Astrocyte (in vitro differentiated cells and primary cell): Measurements from ENCODE around the gene CDHR2. TPM values are rescaled to one million over a fixed set of nuclear protein-coding genes. Genes with fewer than 3 reads are reported as not detected.

Experiments
- DNase-seq: peaks from one replicate; pipeline ENCODE4 v3.0.0-alpha.2; 2010; ENCODE audit warnings: low read depth
- FAIRE-seq: peaks from 2 replicates; lab custom pipeline; 2011; peaks lifted over from hg19 to GRCh38; lab: Jason Lieb, UNC
- H2AFZ ChIP-seq: 2 replicates; pipeline ENCODE4 v1.6.0; 2012; ENCODE audit warnings: low read depth, low read length, inconsistent platforms
- H3K27ac ChIP-seq: 2 replicates; pipeline ENCODE4 v1.5.1; 2011; ENCODE audit warnings: low read depth, low read length, inconsistent platforms
- H3K27me3 ChIP-seq: 2 replicates; pipeline ENCODE4 v1.6.0; 2011; ENCODE audit warnings: low read length, inconsistent platforms; ENCODE audit not compliant: insufficient read depth
- H3K36me3 ChIP-seq: 2 replicates; pipeline ENCODE4 v1.5.1; 2011; ENCODE audit warnings: low read length, inconsistent platforms; ENCODE audit not compliant: insufficient read depth
- H3K4me1 ChIP-seq: 2 replicates; pipeline ENCODE4 v1.5.1; 2011; ENCODE audit warnings: low read length, inconsistent platforms; ENCODE audit not compliant: insufficient read depth
- H3K4me2 ChIP-seq: 2 replicates; pipeline ENCODE4 v1.6.0; 2012; ENCODE audit warnings: low read length, inconsistent platforms
- H3K4me3 ChIP-seq: 2 replicates; pipeline ENCODE4 v1.5.1; 2011; ENCODE audit warnings: low read depth, mild to moderate bottlenecking, low read length, inconsistent platforms; ENCODE audit not compliant: insufficient read depth
- H3K79me2 ChIP-seq: 2 replicates; pipeline ENCODE4 v1.6.0; 2012; ENCODE audit warnings: mild to moderate bottlenecking, low read length, inconsistent platforms; ENCODE audit not compliant: insufficient read depth
- H3K9ac ChIP-seq: 2 replicates; pipeline ENCODE4 v1.6.0; 2012; ENCODE audit warnings: mild to moderate bottlenecking, low read length, inconsistent platforms
- H3K9me3 ChIP-seq: 2 replicates; pipeline ENCODE4 v1.5.1; 2012; ENCODE audit warnings: low read depth, mild to moderate bottlenecking, low read length, inconsistent platforms; ENCODE audit not compliant: insufficient read depth
- H4K20me1 ChIP-seq: 2 replicates; pipeline ENCODE4 v1.6.0; 2012; ENCODE audit warnings: low read length, inconsistent platforms; ENCODE audit not compliant: insufficient read depth
- H3K27ac Mint-ChIP-seq: one replicate; pipeline ENCODE4 v1.8.0; 2021; ENCODE audit warnings: mild to moderate bottlenecking, mixed read lengths; ENCODE audit not compliant: unreplicated experiment
- H3K27me3 Mint-ChIP-seq: one replicate; pipeline ENCODE4 v1.8.0; 2021; ENCODE audit warnings: low read depth, mixed read lengths; ENCODE audit not compliant: unreplicated experiment
- H3K36me3 Mint-ChIP-seq: one replicate; pipeline ENCODE4 v1.8.0; 2021; ENCODE audit warnings: low read depth, mixed read lengths; ENCODE audit not compliant: unreplicated experiment
- H3K4me1 Mint-ChIP-seq: one replicate; pipeline ENCODE4 v1.8.0; 2021; ENCODE audit warnings: low read depth, mixed read lengths; ENCODE audit not compliant: unreplicated experiment
- H3K4me3 Mint-ChIP-seq: one replicate; pipeline ENCODE4 v1.8.0; 2021; ENCODE audit warnings: mild to moderate bottlenecking, moderate library complexity, mixed read lengths; ENCODE audit not compliant: unreplicated experiment
- H3K9me3 Mint-ChIP-seq: one replicate; pipeline ENCODE4 v1.8.0; 2021; ENCODE audit warnings: mild to moderate bottlenecking, mixed read lengths; ENCODE audit not compliant: unreplicated experiment
- EZH2 ChIP-seq: IDR thresholded peaks from 2 replicates; pipeline ENCODE4 v1.6.1; 2012; ENCODE audit warnings: mild to moderate bottlenecking, low read length, inconsistent platforms; ENCODE audit not compliant: insufficient read depth
- total RNA-seq: library from RNA; stranded (reverse); gene quantifications from 2 replicates; pipeline ENCODE4 v1.2.1, GENCODE V29; 2021
- TF ChIP-seq, protein P1 (sequence below): IDR thresholded peaks from 2 replicates; pipeline ENCODE4 v1.5.1; 2011; ENCODE audit warnings: low read depth, mild to moderate bottlenecking, inconsistent platforms, low read length, moderate library complexity; ENCODE audit not compliant: insufficient read depth

The CDHR2 gene
- total RNA-seq, 1 donor from 2014 or later = 0.43 TPM

DNA sequence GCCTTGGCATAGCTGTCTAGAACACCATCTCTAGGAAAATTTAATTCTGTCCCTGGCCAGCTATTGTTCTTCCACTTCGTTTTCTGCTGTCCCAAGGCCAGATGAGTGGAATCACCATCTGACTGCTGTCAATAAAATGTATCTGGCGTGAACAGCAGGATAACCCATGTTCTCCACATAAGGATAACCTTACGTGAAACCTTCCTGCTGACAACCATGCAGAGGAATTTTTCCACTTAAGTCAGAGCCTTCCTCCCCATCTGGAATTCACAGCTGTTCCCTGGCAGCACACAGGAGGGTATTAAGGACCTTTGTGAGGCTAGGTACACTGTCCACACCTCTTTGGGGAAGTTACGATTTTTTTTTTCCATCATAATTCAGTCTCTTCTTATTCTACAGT lies 40.5 kb upstream of the CDHR2 start:
- Histone ChIP-seq H3K9ac (no peak overlapping the region), H3K4me1 (no peaks in the 10 kb centered on the region), H3K36me3 (peaks cover 30% of the 10 kb centered on the region), H3K27me3 (no peaks in the 10 kb centered on the region), H4K20me1 (peaks cover 13% of the 10 kb centered on the region), H2AFZ (no peak overlapping the region), H3K4me3 (no peak overlapping the region), H3K9me3 (no peaks in the 10 kb centered on the region), H3K79me2 (no peaks in the 10 kb centered on the region), H3K27ac (no peak overlapping the region), H3K4me2 (no peak overlapping the region)
- no peak for TF ChIP-seq EZH2
- TF ChIP-seq, protein P1, sequence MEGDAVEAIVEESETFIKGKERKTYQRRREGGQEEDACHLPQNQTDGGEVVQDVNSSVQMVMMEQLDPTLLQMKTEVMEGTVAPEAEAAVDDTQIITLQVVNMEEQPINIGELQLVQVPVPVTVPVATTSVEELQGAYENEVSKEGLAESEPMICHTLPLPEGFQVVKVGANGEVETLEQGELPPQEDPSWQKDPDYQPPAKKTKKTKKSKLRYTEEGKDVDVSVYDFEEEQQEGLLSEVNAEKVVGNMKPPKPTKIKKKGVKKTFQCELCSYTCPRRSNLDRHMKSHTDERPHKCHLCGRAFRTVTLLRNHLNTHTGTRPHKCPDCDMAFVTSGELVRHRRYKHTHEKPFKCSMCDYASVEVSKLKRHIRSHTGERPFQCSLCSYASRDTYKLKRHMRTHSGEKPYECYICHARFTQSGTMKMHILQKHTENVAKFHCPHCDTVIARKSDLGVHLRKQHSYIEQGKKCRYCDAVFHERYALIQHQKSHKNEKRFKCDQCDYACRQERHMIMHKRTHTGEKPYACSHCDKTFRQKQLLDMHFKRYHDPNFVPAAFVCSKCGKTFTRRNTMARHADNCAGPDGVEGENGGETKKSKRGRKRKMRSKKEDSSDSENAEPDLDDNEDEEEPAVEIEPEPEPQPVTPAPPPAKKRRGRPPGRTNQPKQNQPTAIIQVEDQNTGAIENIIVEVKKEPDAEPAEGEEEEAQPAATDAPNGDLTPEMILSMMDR = no peak
- no peak for FAIRE-seq
- Mint-ChIP-seq H3K36me3 (peaks cover 25% of the 10 kb centered on the region), H3K4me3 (no peak overlapping the region), H3K9me3 (no peaks in the 10 kb centered on the region), H3K27me3 (no peaks in the 10 kb centered on the region), H3K27ac (no peak overlapping the region), H3K4me1 (peaks cover 3% of the 10 kb centered on the region)
- DNase-seq = no peak

DNA sequence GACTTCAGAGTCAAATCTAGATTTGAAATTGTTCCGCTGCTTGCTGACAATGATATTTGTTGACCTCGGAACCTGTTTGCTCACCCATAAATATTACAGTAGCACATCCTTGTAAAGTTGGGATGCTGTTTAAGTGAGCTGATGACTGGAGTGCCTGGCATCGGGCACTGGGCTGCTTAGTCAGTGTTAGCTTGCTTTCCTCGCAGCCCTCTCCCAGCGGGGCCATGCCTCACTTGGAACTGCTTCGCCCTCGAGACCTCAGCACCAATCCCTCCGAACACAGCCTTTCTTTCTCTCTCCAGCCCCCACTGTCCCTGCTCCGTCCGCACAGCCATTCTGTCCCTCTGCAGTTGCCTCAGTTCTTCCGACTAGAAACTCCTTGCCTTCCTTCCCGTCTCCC lies 35.4 kb upstream of the CDHR2 start:
- Histone ChIP-seq H3K4me1 (no peaks in the 10 kb centered on the region), H2AFZ (no peak overlapping the region), H3K4me2 (no peak overlapping the region), H3K36me3 (peaks cover 7% of the 10 kb centered on the region), H3K79me2 (no peaks in the 10 kb centered on the region), H3K27ac (no peak overlapping the region), H3K27me3 (no peaks in the 10 kb centered on the region), H3K9ac (no peak overlapping the region), H4K20me1 (no peaks in the 10 kb centered on the region), H3K9me3 (no peaks in the 10 kb centered on the region), H3K4me3 (no peak overlapping the region)
- Mint-ChIP-seq H3K27ac (no peak overlapping the region), H3K36me3 (peaks cover 9% of the 10 kb centered on the region), H3K9me3 (no peaks in the 10 kb centered on the region), H3K4me1 (peaks cover under 1% of the 10 kb centered on the region), H3K4me3 (no peak overlapping the region), H3K27me3 (no peaks in the 10 kb centered on the region)
- FAIRE-seq (no peak), DNase-seq (no peak)
- no peak for TF ChIP-seq EZH2
- TF ChIP-seq, protein P1 = no peak

DNA sequence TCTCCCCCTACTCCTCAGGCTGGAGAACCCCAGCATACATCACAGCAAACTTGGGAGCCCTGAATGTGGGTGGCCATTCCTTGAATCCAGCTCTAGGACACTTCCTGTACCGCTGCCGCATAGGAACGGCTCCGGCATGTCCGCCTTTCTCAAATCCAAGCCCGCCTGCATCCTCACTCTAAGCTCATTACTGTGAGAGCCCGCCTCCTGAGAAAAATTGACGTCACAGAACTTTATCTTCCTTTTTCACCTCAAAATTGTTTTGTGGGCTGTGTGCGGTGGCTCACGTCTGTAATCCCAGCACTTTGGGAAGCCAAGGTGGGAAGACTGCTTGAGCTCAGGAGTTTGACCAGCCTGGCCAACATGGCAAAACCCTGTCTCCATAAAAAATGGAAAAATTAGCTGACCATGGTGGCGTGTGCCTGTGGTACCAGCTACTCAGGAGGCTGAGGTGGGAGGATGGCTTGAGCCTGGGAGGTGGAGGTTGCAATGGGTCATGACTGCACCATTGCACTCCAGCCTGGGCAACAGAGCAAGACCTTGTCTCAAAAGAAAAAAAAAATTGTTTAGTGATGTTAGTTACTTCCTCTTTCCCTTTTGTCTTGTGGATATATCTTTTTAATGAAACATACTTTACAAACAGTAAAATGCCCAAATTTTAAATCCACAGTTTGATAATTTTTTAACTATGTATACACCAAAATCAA lies 34.7 kb upstream of the CDHR2 start:
- Histone ChIP-seq H3K9ac (no peak overlapping the region), H3K27ac (no peak overlapping the region), H3K27me3 (no peaks in the 10 kb centered on the region), H3K4me3 (no peak overlapping the region), H3K79me2 (no peaks in the 10 kb centered on the region), H3K36me3 (peaks cover 5% of the 10 kb centered on the region), H3K4me1 (no peaks in the 10 kb centered on the region), H3K9me3 (no peaks in the 10 kb centered on the region), H4K20me1 (no peaks in the 10 kb centered on the region), H2AFZ (no peak overlapping the region), H3K4me2 (no peak overlapping the region)
- Mint-ChIP-seq H3K4me3 (no peak overlapping the region), H3K27ac (no peak overlapping the region), H3K27me3 (no peaks in the 10 kb centered on the region), H3K9me3 (no peaks in the 10 kb centered on the region), H3K36me3 (peaks cover 7% of the 10 kb centered on the region), H3K4me1 (no peaks in the 10 kb centered on the region)
- DNase-seq (no peak), FAIRE-seq (no peak)
- TF ChIP-seq, protein P1 = no peak
- no peak for TF ChIP-seq EZH2
